CD4-positive, CD25-positive, alpha-beta regulatory T cell (primary cell): ENCODE measurements around the gene CRISPLD2. TPM values are rescaled to one million over a fixed set of nuclear protein-coding genes. Genes with fewer than 3 reads are reported as not detected.
"Not testable (repeated sequence)": the region's sequence is repeated elsewhere in the genome, so short reads cannot be mapped to it uniquely, and the experiment has no call there.

Experiments used
- ATAC-seq, 2 donors: fragments of 150-1000 bp; cut with Tn5 transposase; one replicate each; pipeline ENCODE4 v1.10.0; 2021; ENCODE audit warnings: low read depth in 2 of 2, moderate number of reproducible peaks in 2 of 2, moderate library complexity in 1 of 2
- DNase-seq, 3 donors: peaks; one replicate each; pipeline versions ENCODE4 v3.0.0 to v3.0.0-alpha.2; 2012 to 2022; ENCODE audit warnings: mixed read lengths in 1 of 3
- H3K27ac ChIP-seq: one replicate; pipeline ENCODE4 v1.7.0; 2013; ENCODE audit warnings: mild to moderate bottlenecking, low read length; ENCODE audit not compliant: insufficient read depth, poor library complexity, severe bottlenecking
- H3K27me3 ChIP-seq: one replicate; pipeline ENCODE4 v1.7.0; 2013; ENCODE audit warnings: low read length; ENCODE audit not compliant: control insufficient read depth, insufficient read depth
- H3K36me3 ChIP-seq: one replicate; pipeline ENCODE4 v1.7.0; 2013; ENCODE audit warnings: mild to moderate bottlenecking, low read length, moderate library complexity; ENCODE audit not compliant: control insufficient read depth, insufficient read depth
- H3K4me1 ChIP-seq: 2 replicates; pipeline ENCODE4 v1.7.0; 2013; ENCODE audit warnings: mild to moderate bottlenecking, low read length; ENCODE audit not compliant: insufficient read depth, control insufficient read depth, poor library complexity, severe bottlenecking
- H3K4me3 ChIP-seq: one replicate; pipeline ENCODE4 v1.7.0; 2013; ENCODE audit warnings: low read depth, mild to moderate bottlenecking, low read length, moderate library complexity
- H3K9me3 ChIP-seq, 2 experiments: 1 replicate in 1 of 2; 2 replicates in 1 of 2; pipeline ENCODE4 v1.7.0; 2013; ENCODE audit warnings: low read length in 2 of 2, mild to moderate bottlenecking in 1 of 2, moderate library complexity in 1 of 2; ENCODE audit not compliant: control insufficient read depth in 2 of 2
- H3K27ac Mint-ChIP-seq, 3 donors: one replicate each; pipeline ENCODE4 v1.8.0; 2020 to 2022; ENCODE audit warnings: mild to moderate bottlenecking in 3 of 3, mixed read lengths in 3 of 3, moderate library complexity in 2 of 3
- H3K27me3 Mint-ChIP-seq: one replicate; pipeline ENCODE4 v1.8.0; 2022; ENCODE audit warnings: mild to moderate bottlenecking, mixed read lengths
- H3K36me3 Mint-ChIP-seq: one replicate; pipeline ENCODE4 v1.8.0; 2020; ENCODE audit warnings: mixed read lengths
- H3K4me1 Mint-ChIP-seq, 4 donors: one replicate each; pipeline ENCODE4 v1.8.0; 2020 to 2022; ENCODE audit warnings: mixed read lengths in 4 of 4, mild to moderate bottlenecking in 1 of 4
- H3K4me3 Mint-ChIP-seq, 4 donors: one replicate each; pipeline ENCODE4 v1.8.0; 2020 to 2022; ENCODE audit warnings: mild to moderate bottlenecking in 4 of 4, mixed read lengths in 4 of 4, moderate library complexity in 3 of 4
- H3K9me3 Mint-ChIP-seq, 7 donors: one replicate each; pipeline ENCODE4 v1.8.0; 2020 to 2022; ENCODE audit warnings: mixed read lengths in 7 of 7, mild to moderate bottlenecking in 3 of 7, moderate library complexity in 2 of 7
- polyA plus RNA-seq, 4 donors: library from polyadenylated mRNA; unstranded; fragments of 300-500 nt; fragmentation: Illumina TruSeq; gene quantifications; one replicate each; pipeline ENCODE4 v1.2.3, GENCODE V29; 2021
- total RNA-seq: library from RNA; stranded (reverse); gene quantifications from one replicate; pipeline ENCODE4 v1.2.3, GENCODE V29; 2022

The CRISPLD2 gene
- total and polyA plus RNA-seq, 5 donors from 2014 or later: 0.16 to 0.54 (median 0.30) TPM; not detected in 2

DNA sequence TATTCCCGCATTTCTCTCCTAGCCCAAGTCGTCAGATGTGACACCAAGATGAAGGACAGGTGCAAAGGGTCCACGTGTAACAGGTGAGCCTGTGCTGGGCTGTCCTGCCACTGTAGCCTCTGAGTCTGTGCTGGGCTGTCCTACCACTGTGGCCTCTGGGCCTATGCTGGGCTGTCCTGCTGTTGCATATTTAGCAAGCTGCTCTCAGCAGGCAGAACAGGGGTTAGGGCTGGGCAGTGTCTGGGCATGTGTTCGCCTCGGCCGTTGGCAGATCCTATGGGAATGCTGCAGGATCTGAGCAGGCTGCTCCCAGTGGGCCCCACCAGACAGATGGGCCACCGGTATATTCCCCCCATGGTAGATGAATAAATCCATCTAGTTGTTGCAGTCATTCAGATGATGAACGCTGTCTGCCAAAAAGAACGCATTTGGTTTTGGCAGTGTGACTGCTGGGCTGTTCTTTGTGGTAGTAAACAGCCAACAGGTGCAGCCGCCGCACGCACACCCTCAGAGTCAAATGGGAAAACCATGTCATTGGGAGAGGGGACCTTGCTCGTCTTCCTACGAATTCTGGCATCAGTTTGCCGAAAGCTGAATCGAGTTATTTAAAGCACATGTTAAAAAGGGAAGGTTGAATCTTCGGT lies 49.2 kb downstream of the CRISPLD2 start:
- no peaks in the 10 kb centered on the region for H3K36me3 Mint-ChIP-seq
- Histone ChIP-seq H3K9me3 (no peaks in the 10 kb centered on the region), H3K4me1 (no peaks in the 10 kb centered on the region), H3K27me3 (no peaks in the 10 kb centered on the region), H3K4me3 (no peak overlapping the region), H3K27ac (no peak overlapping the region), H3K36me3 (no peaks in the 10 kb centered on the region)
- H3K9me3 Mint-ChIP-seq: peaks cover 0 to 2% (median 0%) of the 10 kb centered on the region in 7 donors
- no peak overlapping the region for H3K27ac Mint-ChIP-seq
- peaks cover 14% of the 10 kb centered on the region for H3K27me3 Mint-ChIP-seq
- H3K4me1 Mint-ChIP-seq: no peaks in the 10 kb centered on the region
- ATAC-seq: no peak
- no peak overlapping the region for H3K4me3 Mint-ChIP-seq
- DNase-seq: no peak

DNA sequence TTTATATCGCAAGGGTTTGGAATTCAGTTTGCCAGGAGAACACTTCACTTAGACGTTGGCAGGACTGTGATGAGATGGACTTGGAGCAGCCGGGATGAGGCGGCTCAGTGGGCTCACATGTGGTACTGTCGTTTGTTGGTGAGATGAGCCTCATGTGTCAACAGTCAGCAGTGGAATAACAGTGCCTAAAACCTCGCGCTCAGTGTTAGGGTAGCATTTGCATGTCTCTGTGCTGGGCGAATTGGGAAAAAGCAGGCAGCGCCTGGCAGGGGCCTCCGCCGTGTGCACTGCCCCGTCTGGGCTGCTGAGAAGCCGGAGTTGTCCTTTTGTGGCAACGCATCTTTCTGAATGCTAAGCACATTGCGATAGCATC lies 49.7 kb downstream of the CRISPLD2 start:
- Histone ChIP-seq H3K27me3 (no peaks in the 10 kb centered on the region), H3K4me1 (no peaks in the 10 kb centered on the region), H3K36me3 (no peaks in the 10 kb centered on the region), H3K27ac (no peak overlapping the region), H3K4me3 (no peak overlapping the region), H3K9me3 (no peaks in the 10 kb centered on the region)
- Mint-ChIP-seq H3K4me3 (no peak overlapping the region), H3K9me3 (peaks cover 0 to 2% (median 0%) of the 10 kb centered on the region in 7 donors), H3K27ac (no peak overlapping the region), H3K27me3 (peaks cover 12% of the 10 kb centered on the region), H3K36me3 (no peaks in the 10 kb centered on the region), H3K4me1 (no peaks in the 10 kb centered on the region)
- no peak for ATAC-seq
- DNase-seq: no peak

DNA sequence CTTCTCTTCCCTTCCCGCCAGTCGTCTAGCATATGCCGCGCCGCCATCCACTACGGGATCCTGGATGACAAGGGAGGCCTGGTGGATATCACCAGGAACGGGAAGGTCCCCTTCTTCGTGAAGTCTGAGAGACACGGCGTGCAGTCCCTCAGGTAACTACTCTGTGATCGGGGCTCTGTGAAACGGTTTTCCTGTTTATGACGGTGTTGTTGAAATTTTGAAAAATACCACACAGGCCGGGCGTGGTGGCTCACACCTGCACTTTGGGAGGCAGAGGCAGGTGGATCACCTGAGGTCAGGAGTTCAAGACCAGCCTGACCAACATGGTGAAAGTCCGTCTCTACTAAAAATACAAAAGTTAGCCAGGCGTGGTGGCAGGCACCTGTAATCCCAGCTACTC lies 53.2 kb downstream of the CRISPLD2 start:
- not testable (repeated sequence) for H3K36me3 Mint-ChIP-seq, H3K27me3 ChIP-seq, H3K4me3 Mint-ChIP-seq, H3K36me3 ChIP-seq, H3K27ac ChIP-seq, DNase-seq, H3K4me3 ChIP-seq, H3K9me3 ChIP-seq, H3K27ac Mint-ChIP-seq, H3K9me3 Mint-ChIP-seq, ATAC-seq, H3K4me1 ChIP-seq, H3K27me3 Mint-ChIP-seq, H3K4me1 Mint-ChIP-seq

DNA sequence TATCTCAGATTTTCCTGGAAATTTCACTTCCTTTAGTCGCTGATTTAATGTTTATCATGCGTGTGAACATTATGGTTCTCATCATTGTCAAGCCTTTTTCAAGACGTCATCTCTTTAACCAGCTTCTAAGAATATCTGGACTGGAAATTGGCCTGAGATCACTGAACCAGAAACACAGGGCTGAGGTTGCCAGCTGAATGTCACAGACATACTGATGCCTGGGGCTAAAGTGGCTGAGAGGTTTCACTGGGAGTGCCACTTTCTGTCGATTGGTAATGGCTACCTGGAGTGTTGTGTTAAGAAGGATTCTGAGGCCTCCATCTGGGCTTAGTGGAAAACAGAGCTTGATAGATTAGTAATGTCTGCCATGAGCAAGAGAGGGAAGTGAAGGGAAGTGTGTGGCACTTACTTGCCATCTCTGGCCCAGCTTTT lies 54.2 kb downstream of the CRISPLD2 start:
- H3K36me3 Mint-ChIP-seq: no peaks in the 10 kb centered on the region
- Histone ChIP-seq H3K4me3 (no peak overlapping the region), H3K9me3 (no peaks in the 10 kb centered on the region), H3K27ac (no peak overlapping the region), H3K36me3 (no peaks in the 10 kb centered on the region), H3K4me1 (no peaks in the 10 kb centered on the region), H3K27me3 (no peaks in the 10 kb centered on the region)
- H3K4me1 Mint-ChIP-seq: no peaks in the 10 kb centered on the region
- H3K9me3 Mint-ChIP-seq: no peaks in the 10 kb centered on the region
- H3K27ac Mint-ChIP-seq: no peak overlapping the region
- DNase-seq: no peak
- no peak for ATAC-seq
- no peaks in the 10 kb centered on the region for H3K27me3 Mint-ChIP-seq
- no peak overlapping the region for H3K4me3 Mint-ChIP-seq

DNA sequence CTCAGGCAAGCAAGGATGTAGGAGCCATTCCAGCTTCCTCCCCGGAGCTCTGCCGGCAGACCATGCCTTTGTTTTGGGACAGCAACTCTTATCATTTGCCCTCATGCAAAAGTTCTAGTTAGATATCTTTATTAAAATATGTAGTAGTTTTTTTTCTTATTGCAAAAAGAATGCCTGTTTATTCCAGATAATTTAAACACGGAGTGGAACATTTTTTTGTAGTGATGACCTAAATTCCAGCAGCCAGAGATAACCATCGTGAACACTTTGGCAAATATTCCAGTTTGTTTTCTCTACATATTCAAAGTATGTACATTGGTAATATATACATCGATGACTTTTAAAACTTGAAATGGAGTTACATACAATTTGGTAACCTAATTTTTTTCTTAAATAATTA lies 54.8 kb downstream of the CRISPLD2 start:
- Histone ChIP-seq H3K4me1 (no peaks in the 10 kb centered on the region), H3K9me3 (no peaks in the 10 kb centered on the region), H3K36me3 (no peaks in the 10 kb centered on the region), H3K4me3 (no peak overlapping the region), H3K27me3 (no peaks in the 10 kb centered on the region), H3K27ac (no peak overlapping the region)
- Mint-ChIP-seq H3K36me3 (no peaks in the 10 kb centered on the region), H3K9me3 (no peaks in the 10 kb centered on the region), H3K4me3 (no peak overlapping the region), H3K4me1 (no peaks in the 10 kb centered on the region), H3K27ac (no peak overlapping the region), H3K27me3 (no peaks in the 10 kb centered on the region)
- no peak for DNase-seq
- ATAC-seq: no peak

DNA sequence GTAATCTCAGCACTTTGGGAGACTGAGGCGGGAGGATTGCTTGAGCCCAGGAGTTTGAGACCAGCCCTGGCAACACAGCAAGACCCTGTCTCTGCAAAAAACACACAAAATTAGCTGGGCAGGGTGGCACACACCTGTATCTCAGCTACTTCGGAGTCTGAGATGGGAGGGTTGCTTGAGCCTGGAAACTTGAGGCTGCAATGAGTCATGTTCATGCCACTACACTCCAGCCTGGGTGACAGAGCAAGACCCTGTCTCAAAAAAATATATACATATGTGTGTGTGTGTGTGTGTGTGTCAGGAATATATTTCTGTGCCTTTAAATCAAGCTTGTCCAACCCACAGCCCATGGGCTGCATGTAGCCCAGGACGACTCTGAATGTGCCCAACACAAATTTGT lies 55.2 kb downstream of the CRISPLD2 start:
- Histone ChIP-seq H3K27ac (no peak overlapping the region), H3K9me3 (no peaks in the 10 kb centered on the region), H3K36me3 (no peaks in the 10 kb centered on the region), H3K27me3 (no peaks in the 10 kb centered on the region), H3K4me3 (no peak overlapping the region), H3K4me1 (no peaks in the 10 kb centered on the region)
- no peak for ATAC-seq
- Mint-ChIP-seq H3K4me1 (no peaks in the 10 kb centered on the region), H3K36me3 (no peaks in the 10 kb centered on the region), H3K9me3 (no peaks in the 10 kb centered on the region), H3K27ac (no peak overlapping the region), H3K27me3 (no peaks in the 10 kb centered on the region), H3K4me3 (no peak overlapping the region)
- no peak for DNase-seq

DNA sequence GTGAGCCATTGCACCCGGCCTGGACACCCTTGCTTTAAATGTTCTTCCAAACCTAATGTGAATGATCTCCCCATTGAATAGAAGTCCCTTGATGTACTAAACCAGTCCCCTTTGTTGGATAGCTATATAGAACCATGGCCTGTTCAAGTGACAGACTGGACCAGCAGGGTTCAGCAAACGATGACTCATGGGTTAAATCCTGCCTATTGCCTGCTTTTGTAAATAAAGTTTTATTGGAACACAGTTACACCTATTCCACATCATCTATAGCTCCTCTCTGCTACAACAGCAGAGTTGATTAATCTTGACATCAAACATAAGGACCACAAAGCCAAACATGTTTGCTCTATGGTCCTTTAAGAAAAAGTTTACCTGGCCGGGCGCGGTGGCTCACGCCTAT lies 56.1 kb downstream of the CRISPLD2 start:
- Histone ChIP-seq H3K9me3 (no peaks in the 10 kb centered on the region), H3K4me1 (no peaks in the 10 kb centered on the region), H3K27ac (no peak overlapping the region), H3K4me3 (no peak overlapping the region), H3K27me3 (no peaks in the 10 kb centered on the region), H3K36me3 (no peaks in the 10 kb centered on the region)
- no peaks in the 10 kb centered on the region for H3K27me3 Mint-ChIP-seq
- no peaks in the 10 kb centered on the region for H3K36me3 Mint-ChIP-seq
- no peak overlapping the region for H3K27ac Mint-ChIP-seq
- H3K9me3 Mint-ChIP-seq: no peaks in the 10 kb centered on the region
- DNase-seq (no peak), ATAC-seq (no peak)
- no peaks in the 10 kb centered on the region for H3K4me1 Mint-ChIP-seq
- H3K4me3 Mint-ChIP-seq: no peak overlapping the region

DNA sequence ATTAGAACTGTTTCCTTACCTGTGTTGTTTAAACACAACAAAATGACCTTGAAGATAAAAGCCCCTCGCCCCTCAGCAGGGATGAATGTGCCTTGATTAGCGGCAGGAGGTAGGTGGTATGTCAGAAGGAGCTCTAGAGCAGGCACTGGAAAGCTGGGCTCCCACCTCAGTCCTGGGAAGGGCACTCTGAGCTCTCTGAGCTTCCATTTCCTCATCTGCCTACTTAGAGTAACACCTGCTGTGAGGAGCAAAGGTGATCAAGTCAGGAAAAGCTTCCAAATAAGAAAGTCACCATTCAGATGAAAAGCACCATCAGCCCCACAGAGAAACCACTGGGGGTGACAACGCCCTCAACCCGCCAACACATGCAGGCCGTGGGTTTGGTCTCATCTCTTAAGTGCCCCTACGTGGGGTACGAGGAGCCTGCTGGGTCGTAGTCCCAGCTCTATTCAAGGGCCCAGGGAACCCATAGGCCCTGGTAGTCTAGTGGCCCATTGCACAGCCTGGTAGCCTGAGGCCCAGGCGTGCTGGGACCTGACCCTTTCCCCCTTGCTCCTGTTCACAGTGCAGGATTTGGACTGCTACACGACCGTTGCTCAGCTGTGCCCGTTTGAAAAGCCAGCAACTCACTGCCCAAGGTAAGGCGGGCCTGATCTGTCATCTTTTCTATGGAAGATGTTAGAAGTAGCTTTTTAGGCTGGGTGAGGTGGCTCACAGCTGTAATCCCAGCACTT lies 57.3 kb downstream of the CRISPLD2 start:
- Histone ChIP-seq H3K4me3 (no peak overlapping the region), H3K9me3 (no peaks in the 10 kb centered on the region), H3K27ac (no peak overlapping the region), H3K36me3 (no peaks in the 10 kb centered on the region), H3K27me3 (no peaks in the 10 kb centered on the region), H3K4me1 (no peaks in the 10 kb centered on the region)
- Mint-ChIP-seq H3K36me3 (no peaks in the 10 kb centered on the region), H3K27me3 (peaks cover 4% of the 10 kb centered on the region), H3K4me1 (no peaks in the 10 kb centered on the region), H3K4me3 (no peak overlapping the region), H3K9me3 (no peaks in the 10 kb centered on the region), H3K27ac (no peak overlapping the region)
- DNase-seq: no peak
- ATAC-seq: no peak
